AG04450 (cell line): ENCODE results near the gene GNLY. TPM values are rescaled to one million over a fixed set of nuclear protein-coding genes. Genes with fewer than 3 reads are reported as not detected.
"Not testable (repeated sequence)": the region's sequence is repeated elsewhere in the genome, so short reads cannot be mapped to it uniquely, and the experiment has no call there.

Experiments used
- CTCF ChIA-PET: fragments of 300-600, 350-600 bp; formaldehyde crosslinking; extraction: SDS; loops from one replicate; lab custom pipeline; 2022; ENCODE audit warnings: antibody characterized with exemption, inconsistent platforms; lab: Charles Lee
- POLR2A ChIA-PET: fragments of 350-600 bp; formaldehyde crosslinking; extraction: SDS; loops from one replicate; lab custom pipeline; 2021; ENCODE audit warnings: antibody characterized with exemption, inconsistent platforms; lab: Yijun Ruan, JAX
- DNase-seq: peaks from one replicate; pipeline ENCODE4 v3.0.0-alpha.2; 2011; ENCODE audit warnings: low read depth, low spot score
- H3K27ac ChIP-seq: one replicate; pipeline ENCODE4 v1.5.1; 2012; ENCODE audit warnings: low read depth, low read length, control low read depth
- H3K27me3 ChIP-seq: one replicate; pipeline ENCODE4 v1.6.0; 2012; ENCODE audit warnings: low read length; ENCODE audit not compliant: control insufficient read depth, insufficient read depth
- H3K4me3 ChIP-seq: 2 replicates; pipeline ENCODE4 v1.5.1; 2011; ENCODE audit warnings: mild to moderate bottlenecking, low read depth, low read length, control low read depth
- H3K9me3 ChIP-seq: 2 replicates; pipeline ENCODE4 v1.5.1; 2012; ENCODE audit warnings: low read length; ENCODE audit not compliant: control insufficient read depth, insufficient read depth
- CTCF ChIP-seq: IDR thresholded peaks from 2 replicates; pipeline ENCODE4 v1.5.1; 2011; ENCODE audit warnings: low read depth, low read length, control low read depth, inconsistent platforms
- polyA plus RNA-seq: library from polyadenylated mRNA; depleted of rRNA; stranded (reverse); fragments of >200 nt; gene quantifications from 2 replicates; pipeline ENCODE4 v1.2.3, GENCODE V29; 2011

Gene GNLY
- polyA plus RNA-seq, 1 experiment = not detected

- Histone ChIP-seq H3K4me3 (no peak overlapping the region), H3K27ac (no peak overlapping the region), H3K9me3 (no peaks in the 10 kb centered on the region; the same call in 1 of the 2 replicates), H3K27me3 (peaks cover 3% of the 10 kb centered on the region)
- POLR2A ChIA-PET = no interaction called here
- TF ChIP-seq CTCF = no peak
- CTCF ChIA-PET = interaction anchor here (1.0 kb wide), 1 partner anchor 11 kb away, joined by 3 read pairs; no protein-coding TSS in a partner anchor
- DNase-seq = no peak
Measured at GRCh38 chr2:85667561-85668008, 26.6 kb upstream of the GNLY start.

GRCh38 chr2:85668009-85668856 lies 25.9 kb upstream of the GNLY start, which contains the start of gene SFTPB:
Gene SFTPB (minus strand): TSS chr2:85668199. CDS start chr2:85668183, 16 bp downstream.
- ChIA-PET CTCF (interaction anchor here (1.2 to 1.7 kb wide), 3 partner anchors 11 to 31 kb away, joined by 3 to 11 read pairs (median 9); no protein-coding TSS in a partner anchor), POLR2A (interaction anchor here (1.0 kb wide), 1 partner anchor 36 kb away, joined by 3 read pairs; no protein-coding TSS in a partner anchor)
- H3K9me3 ChIP-seq = no peaks in the 10 kb centered on the region; the same call in 1 of the 2 replicates
- no peak for TF ChIP-seq CTCF
- H3K27ac ChIP-seq = no peak within 1 kb of the TSS
- no peak for DNase-seq
- H3K4me3 ChIP-seq = no peak within 1 kb of the TSS
- peaks cover 3% of the 10 kb centered on the region for H3K27me3 ChIP-seq

- DNase-seq = no peak
- no peak for TF ChIP-seq CTCF
- ChIA-PET POLR2A (interaction anchor here (1.0 kb wide), 1 partner anchor 35 kb away, joined by 3 read pairs; no protein-coding TSS in a partner anchor), CTCF (interaction anchor here (0.6 to 1.7 kb wide), 4 partner anchors 10 to 410 kb away, joined by 3 to 11 read pairs (median 6); no protein-coding TSS in a partner anchor)
- peaks cover 3% of the 10 kb centered on the region for H3K27me3 ChIP-seq
- H3K27ac ChIP-seq = no peak overlapping the region
- no peak overlapping the region for H3K4me3 ChIP-seq
- no peaks in the 10 kb centered on the region for H3K9me3 ChIP-seq
Measured at GRCh38 chr2:85668857-85669142, 25.4 kb upstream of the GNLY start.

GRCh38 chr2:85669549-85669948 lies 24.6 kb upstream of the GNLY start:
- POLR2A ChIA-PET = no interaction called here

GRCh38 chr2:85670416-85670815 lies 23.7 kb upstream of the GNLY start:
- H3K4me3 ChIP-seq, H3K9me3 ChIP-seq, DNase-seq, H3K27ac ChIP-seq, H3K27me3 ChIP-seq, POLR2A ChIA-PET: not testable (repeated sequence)
- CTCF ChIA-PET = interaction anchor here (1.0 to 1.7 kb wide), 2 partner anchors 8 to 58 kb away, joined by 3 to 9 read pairs; no protein-coding TSS in a partner anchor

More at GRCh38 chr2:85669549-85669948, 24.6 kb upstream of the GNLY start:
- no peak for TF ChIP-seq CTCF
- no peak for DNase-seq
- H3K27me3 ChIP-seq = peaks cover 6% of the 10 kb centered on the region
- no peak overlapping the region for H3K27ac ChIP-seq
- no peak overlapping the region for H3K4me3 ChIP-seq
- CTCF ChIA-PET = interaction anchor here (0.6 to 1.7 kb wide), 5 partner anchors 9 to 409 kb away, joined by 3 to 11 read pairs (median 4); no protein-coding TSS in a partner anchor
- no peaks in the 10 kb centered on the region for H3K9me3 ChIP-seq
